NCI-H1105 treated with DMSO at 0.1 percent for 48 hours (cell line): ENCODE results near the gene EIF4G3.
"Not testable (repeated sequence)": the region's sequence is repeated elsewhere in the genome, so short reads cannot be mapped to it uniquely, and the experiment has no call there.

Experiments
- DNase-seq: peaks from one replicate; lab custom pipeline; 2025; lab: John Stamatoyannopoulos, UW

EIF4G3 gene

GRCh38 chr1:21176586-21177555, at the start of gene EIF4G3:
EIF4G3 (minus strand) TSS chr1:21176897; CDS start chr1:21002742, 174,155 bp downstream.
- DNase-seq = peak; percentile 96

- no peak for DNase-seq
These were observed 48.4 kb upstream of the EIF4G3 start for GRCh38 chr1:21225065-21225464.

GRCh38 chr1:21220815-21221214, 44.1 kb upstream of the EIF4G3 start:
- peak; percentile 73 for DNase-seq

- DNase-seq = no peak
These were observed 43.0 kb upstream of the EIF4G3 start for GRCh38 chr1:21219674-21220073.

GRCh38 chr1:21217812-21218596, 41.3 kb upstream of the EIF4G3 start:
- DNase-seq = peak; percentile 1

- DNase-seq = peak; percentile 36
These were observed 40.4 kb upstream of the EIF4G3 start for GRCh38 chr1:21216835-21217811.

GRCh38 chr1:21212126-21212525, 35.4 kb upstream of the EIF4G3 start:
- DNase-seq = no peak

- not testable (repeated sequence) for DNase-seq
These were observed 31.5 kb upstream of the EIF4G3 start for GRCh38 chr1:21208137-21208700.

GRCh38 chr1:21206117-21206516, 29.4 kb upstream of the EIF4G3 start:
- DNase-seq = no peak

- no peak for DNase-seq
These were observed 28.7 kb upstream of the EIF4G3 start for GRCh38 chr1:21205416-21205815.

- no peak for DNase-seq
These were observed 25.0 kb upstream of the EIF4G3 start for GRCh38 chr1:21201650-21202049.

GRCh38 chr1:21201238-21201637, 24.5 kb upstream of the EIF4G3 start:
- not testable (repeated sequence) for DNase-seq

GRCh38 chr1:21200767-21201166, 24.1 kb upstream of the EIF4G3 start:
- no peak for DNase-seq

- no peak for DNase-seq
These were observed 22.2 kb upstream of the EIF4G3 start for GRCh38 chr1:21198929-21199328.

GRCh38 chr1:21192871-21193270, 16.2 kb upstream of the EIF4G3 start:
- DNase-seq = no peak

GRCh38 chr1:21192284-21192683, 15.6 kb upstream of the EIF4G3 start:
- DNase-seq = no peak

GRCh38 chr1:21190771-21191170, 14.1 kb upstream of the EIF4G3 start:
- not testable (repeated sequence) for DNase-seq

GRCh38 chr1:21189906-21190500, 13.3 kb upstream of the EIF4G3 start:
- peak; percentile 32 for DNase-seq

GRCh38 chr1:21189421-21189820, 12.7 kb upstream of the EIF4G3 start:
- DNase-seq = no peak

- DNase-seq = peak; percentile 19
These were observed 11.5 kb upstream of the EIF4G3 start for GRCh38 chr1:21188235-21188634.

- DNase-seq = no peak
These were observed 8.6 kb upstream of the EIF4G3 start for GRCh38 chr1:21185221-21185731.
